ENCODE results near the gene HBG2.

Gene HBG2

DNA sequence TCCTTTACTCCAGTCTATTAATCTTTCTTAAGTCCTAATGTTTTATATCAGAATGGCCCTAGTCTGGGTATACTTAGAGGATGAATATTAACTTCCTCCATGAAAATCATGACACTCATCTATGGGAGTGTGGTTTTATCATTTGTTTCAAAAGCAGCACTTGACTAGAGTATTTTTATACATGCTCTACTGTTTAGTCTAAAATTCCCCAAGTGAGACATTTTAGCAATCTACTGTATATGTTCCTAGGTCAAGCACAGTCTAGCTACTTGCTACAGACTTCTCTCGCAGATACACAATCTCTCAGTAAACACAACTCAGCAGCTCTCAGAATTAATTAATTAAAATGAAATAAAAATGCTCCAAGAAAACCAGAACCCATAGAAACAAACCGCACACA lies 24.8 kb downstream of the HBG2 start:
- no peak for DNase-seq (ENCODE audit: low spot score)

DNA sequence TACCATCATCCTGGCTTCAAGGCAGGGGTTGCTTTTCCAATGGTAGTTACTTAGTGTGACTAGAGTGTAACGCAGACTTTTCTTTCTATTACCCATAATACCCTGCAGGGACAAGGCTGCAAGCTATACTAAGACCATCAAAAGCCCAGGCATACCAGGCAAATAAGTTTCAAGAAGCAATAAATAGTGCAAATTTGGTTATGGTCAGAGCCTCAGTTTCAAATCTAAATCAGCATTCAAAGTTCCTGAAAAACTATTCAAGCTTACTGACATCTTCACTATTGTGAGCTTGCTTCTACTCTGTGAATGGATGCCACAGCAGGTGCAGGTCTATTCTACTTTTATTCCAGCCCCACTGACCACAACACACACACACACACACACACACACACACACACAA lies 25.2 kb downstream of the HBG2 start:
- no peak for DNase-seq (ENCODE audit: low spot score)

DNA sequence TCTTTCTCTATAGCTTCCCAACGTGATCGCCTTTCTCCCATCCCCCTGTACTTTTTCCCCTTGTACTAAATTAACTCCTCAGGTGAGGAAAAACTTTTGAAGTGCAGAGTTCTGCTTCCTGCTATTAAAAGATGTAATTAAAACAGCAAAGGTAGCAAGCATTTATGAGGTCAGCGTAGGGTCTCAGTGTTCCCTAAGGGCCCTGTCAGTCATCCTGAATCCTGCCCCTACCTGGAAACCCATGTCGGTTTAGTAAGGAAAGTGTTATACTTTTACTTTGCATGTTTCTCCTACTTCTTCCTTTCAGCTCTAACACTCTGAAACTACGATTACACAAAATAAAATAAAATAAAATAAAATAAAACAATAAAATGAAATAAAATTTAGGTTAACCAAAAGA lies 26.5 kb downstream of the HBG2 start:
- DNase-seq (ENCODE audit: low spot score), result no peak

GRCh38 chr11:5227681-5228080 lies 26.9 kb downstream of the HBG2 start:
- no peak for DNase-seq (ENCODE audit: low spot score)

DNA sequence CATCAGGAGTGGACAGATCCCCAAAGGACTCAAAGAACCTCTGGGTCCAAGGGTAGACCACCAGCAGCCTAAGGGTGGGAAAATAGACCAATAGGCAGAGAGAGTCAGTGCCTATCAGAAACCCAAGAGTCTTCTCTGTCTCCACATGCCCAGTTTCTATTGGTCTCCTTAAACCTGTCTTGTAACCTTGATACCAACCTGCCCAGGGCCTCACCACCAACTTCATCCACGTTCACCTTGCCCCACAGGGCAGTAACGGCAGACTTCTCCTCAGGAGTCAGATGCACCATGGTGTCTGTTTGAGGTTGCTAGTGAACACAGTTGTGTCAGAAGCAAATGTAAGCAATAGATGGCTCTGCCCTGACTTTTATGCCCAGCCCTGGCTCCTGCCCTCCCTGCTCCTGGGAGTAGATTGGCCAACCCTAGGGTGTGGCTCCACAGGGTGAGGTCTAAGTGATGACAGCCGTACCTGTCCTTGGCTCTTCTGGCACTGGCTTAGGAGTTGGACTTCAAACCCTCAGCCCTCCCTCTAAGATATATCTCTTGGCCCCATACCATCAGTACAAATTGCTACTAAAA lies 27.8 kb downstream of the HBG2 start, which contains the start of gene HBB:
TSS of gene HBB (minus strand) at position 340 of the 579 bp plus-strand sequence. CDS start at position 290, 50 bp downstream.
- no peak for DNase-seq (ENCODE audit: low spot score)

DNA sequence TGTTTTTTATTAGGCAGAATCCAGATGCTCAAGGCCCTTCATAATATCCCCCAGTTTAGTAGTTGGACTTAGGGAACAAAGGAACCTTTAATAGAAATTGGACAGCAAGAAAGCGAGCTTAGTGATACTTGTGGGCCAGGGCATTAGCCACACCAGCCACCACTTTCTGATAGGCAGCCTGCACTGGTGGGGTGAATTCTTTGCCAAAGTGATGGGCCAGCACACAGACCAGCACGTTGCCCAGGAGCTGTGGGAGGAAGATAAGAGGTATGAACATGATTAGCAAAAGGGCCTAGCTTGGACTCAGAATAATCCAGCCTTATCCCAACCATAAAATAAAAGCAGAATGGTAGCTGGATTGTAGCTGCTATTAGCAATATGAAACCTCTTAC lies 29.1 kb downstream of the HBG2 start:
- DNase-seq (ENCODE audit: low spot score), result no peak

GRCh38 chr11:5224538-5225479 lies 29.8 kb downstream of the HBG2 start:
- DNase-seq (ENCODE audit: low spot score), result no peak

DNA sequence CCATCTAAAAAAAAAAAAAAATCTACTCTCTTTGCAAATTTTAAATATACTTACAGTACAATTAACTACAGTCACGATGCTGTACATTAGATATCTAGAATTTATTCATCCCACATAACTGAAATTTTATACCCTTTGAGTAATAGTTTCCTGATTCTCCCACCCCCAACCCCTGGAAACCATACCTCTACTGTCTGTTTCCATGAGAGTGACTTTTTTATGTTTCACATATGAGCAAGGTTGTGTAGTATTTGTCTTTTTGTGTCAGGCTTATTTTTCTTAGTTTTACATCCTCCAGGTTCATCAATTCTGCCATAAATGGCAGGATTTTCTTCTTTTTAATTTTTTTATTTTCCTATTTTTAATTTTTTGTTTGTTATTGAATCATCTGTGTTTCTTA lies 30.9 kb downstream of the HBG2 start:
- DNase-seq (ENCODE audit: low spot score), result no peak

GRCh38 chr11:5223146-5223545 lies 31.4 kb downstream of the HBG2 start:
- no peak for DNase-seq (ENCODE audit: low spot score)

GRCh38 chr11:5210376-5210885 lies 44.1 kb downstream of the HBG2 start:
- DNase-seq (ENCODE audit: low spot score), result no peak

DNA sequence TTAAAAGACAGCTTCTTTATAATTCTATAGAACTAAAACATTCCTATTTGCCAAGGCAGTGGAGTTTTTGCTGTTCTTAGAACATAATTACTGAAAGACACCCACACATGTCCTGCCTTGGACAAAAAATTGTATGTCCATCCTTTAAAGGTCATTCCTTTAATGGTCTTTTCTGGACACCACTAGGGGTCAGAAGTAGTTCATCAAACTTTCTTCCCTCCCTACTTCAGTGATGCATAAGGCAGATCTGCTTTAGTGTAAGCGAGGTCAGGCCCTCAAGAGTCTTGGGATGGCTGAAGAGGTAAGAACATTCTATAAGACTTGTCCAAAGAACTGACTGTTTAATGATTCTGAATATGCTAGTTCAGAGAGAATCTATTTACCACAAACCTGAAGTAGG lies 49.8 kb downstream of the HBG2 start:
- peak; percentile 14 for DNase-seq (ENCODE audit: low spot score)

- DNase-seq (ENCODE audit: low spot score), result no peak
Measured at GRCh38 chr11:5203366-5203765, 51.2 kb downstream of the HBG2 start.
